K562 (cell line): ENCODE data around the gene FBLN2. TPM values are rescaled to one million over a fixed set of nuclear protein-coding genes. Genes with fewer than 3 reads are reported as not detected.

Source experiments
- ATAC-seq: fragments of 200-7000 bp; cut with Tn5 transposase; 3 replicates; pipeline ENCODE4 v1.9.1; 2020; ENCODE audit warnings: moderate library complexity
- BruUV-seq: library from RNA; stranded (reverse); fragments of 400-500 nt; replicated peaks from 2 replicates; lab custom pipeline; 2021; lab: Mats Ljungman, UMichigan
- CTCF ChIA-PET: fragments of 300-600 bp; formaldehyde crosslinking; extraction: SDS; loops from one replicate; lab custom pipeline; 2021; ENCODE audit warnings: low intra/inter-chr PET ratio; lab: Yijun Ruan, JAX
- POLR2A ChIA-PET: fragments of 300-600, 350-650 bp; sonication (Branson Sonifier 250); formaldehyde crosslinking; extraction: SDS; loops from one replicate; lab custom pipeline; 2021; ENCODE audit warnings: antibody characterized with exemption, inconsistent platforms; lab: Yijun Ruan, JAX
- DNase-seq, 4 experiments: peaks; one replicate each; pipeline versions ENCODE4 v3.0.0 to v3.0.0-alpha.2; 2011 to 2018; ENCODE audit warnings: low spot score in 3 of 4, mixed read lengths in 3 of 4; ENCODE audit errors: extremely low read depth in 1 of 4
- FAIRE-seq: peaks from 2 replicates; lab custom pipeline; 2011; peaks lifted over from hg19 to GRCh38; lab: Jason Lieb, UNC
- H2AFZ ChIP-seq: 2 replicates; pipeline ENCODE4 v1.6.0; 2011; ENCODE audit warnings: low read depth, low read length, control low read depth, inconsistent platforms
- H3K27ac ChIP-seq: fragments of 200-600 bp; 3 replicates; pipeline ENCODE4 v1.8.0; 2011; ENCODE audit warnings: low read depth, mild to moderate bottlenecking, control low read depth, inconsistent platforms, low read length, moderate library complexity, mixed read lengths; ENCODE audit errors: extremely low read depth
- H3K27me3 ChIP-seq, 2 experiments: fragments of 300-600 bp in 1 of 2; 2 replicates in 1 of 2; 3 replicates in 1 of 2; pipeline versions ENCODE4 v1.6.0 to v1.8.0; 2011; ENCODE audit warnings: inconsistent platforms in 2 of 2, low read length in 2 of 2, mild to moderate bottlenecking in 1 of 2, mixed read lengths in 1 of 2, moderate library complexity in 1 of 2; ENCODE audit not compliant: control insufficient read depth in 2 of 2, insufficient read depth in 2 of 2
- H3K36me3 ChIP-seq: fragments of 300-600 bp; 3 replicates; pipeline ENCODE4 v1.8.0; 2011; ENCODE audit warnings: mild to moderate bottlenecking, low read length, inconsistent platforms; ENCODE audit not compliant: control insufficient read depth, insufficient read depth
- H3K4me1 ChIP-seq, 2 experiments: fragments of 200-600 bp in 1 of 2; replicated peaks in 1 of 2; 2 replicates in 1 of 2; 3 replicates in 1 of 2; pipeline versions ENCODE4 v1.5.1 to v1.8.0; 2011; ENCODE audit warnings: inconsistent platforms in 2 of 2, low read length in 2 of 2, mild to moderate bottlenecking in 1 of 2, mixed read lengths in 1 of 2, moderate library complexity in 1 of 2; ENCODE audit not compliant: control insufficient read depth in 2 of 2, insufficient read depth in 2 of 2
- H3K4me2 ChIP-seq: 2 replicates; pipeline ENCODE4 v1.6.1; 2011; ENCODE audit warnings: low read length, control low read depth, inconsistent platforms, mixed read lengths; ENCODE audit not compliant: insufficient read depth
- H3K4me3 ChIP-seq: fragments of 200-600 bp; sonication (generic), shearing (Covaris generic); 2 replicates; pipeline ENCODE4 v1.5.1; 2016; ENCODE audit warnings: control low read depth, inconsistent platforms
- H3K79me2 ChIP-seq: fragments of 200-600 bp; 3 replicates; pipeline ENCODE4 v1.8.0; 2011; ENCODE audit warnings: low read length, inconsistent platforms; ENCODE audit not compliant: control insufficient read depth, insufficient read depth
- H3K9ac ChIP-seq, 2 experiments: 2 replicates each; pipeline versions ENCODE4 v1.6.0 to v1.6.1; 2011; ENCODE audit warnings: low read depth in 2 of 2, low read length in 2 of 2, control low read depth in 1 of 2, inconsistent platforms in 1 of 2, mild to moderate bottlenecking in 1 of 2, mixed read lengths in 1 of 2; ENCODE audit not compliant: insufficient read depth in 1 of 2
- H3K9me1 ChIP-seq: one replicate; pipeline ENCODE4 v1.6.0; 2011; ENCODE audit warnings: inconsistent platforms, mild to moderate bottlenecking, low read length, moderate library complexity; ENCODE audit not compliant: control insufficient read depth, insufficient read depth
- H3K9me3 ChIP-seq: replicated peaks from 2 replicates; pipeline ENCODE4 v1.5.1; 2011; ENCODE audit warnings: low read depth, low read length, inconsistent platforms; ENCODE audit not compliant: control insufficient read depth, insufficient read depth
- H4K20me1 ChIP-seq: replicated peaks from 2 replicates; pipeline ENCODE4 v1.6.1; 2011; ENCODE audit warnings: low read length, inconsistent platforms, mixed read lengths; ENCODE audit not compliant: control insufficient read depth, insufficient read depth
- CBFB ChIP-seq: sonication (generic); formaldehyde crosslinking; IDR thresholded peaks from 2 replicates; pipeline ENCODE4 v1.4.0; 2020; ENCODE audit warnings: mild to moderate bottlenecking, missing genetic modification reagents
- ETV5 ChIP-seq: sonication (generic); formaldehyde crosslinking; IDR thresholded peaks from 2 replicates; pipeline ENCODE4 v1.4.0; 2020; ENCODE audit warnings: low read depth, mild to moderate bottlenecking, missing genetic modification reagents
- HDAC8 ChIP-seq: fragments of 450-650 bp; IDR thresholded peaks from 2 replicates; pipeline ENCODE4 v1.6.1; 2016; ENCODE audit warnings: mild to moderate bottlenecking, missing genetic modification characterization, moderate library complexity, missing compliant biosample characterization
- JUND ChIP-seq, 2 experiments: IDR thresholded peaks; 2 replicates in 1 of 2; 3 replicates in 1 of 2; pipeline ENCODE4 v1.6.1; 2011; ENCODE audit warnings: borderline replicate concordance in 2 of 2, low read depth in 2 of 2, low read length in 2 of 2, improper control_type of control experiment in 1 of 2, missing biosample characterization in 1 of 2, missing genetic modification characterization in 1 of 2, missing genetic modification reagents in 1 of 2
- SIRT6 ChIP-seq: IDR thresholded peaks from one replicate; pipeline ENCODE4 v1.6.1; 2012; ENCODE audit warnings: low read depth, mild to moderate bottlenecking, control low read depth, inconsistent platforms, low read length, moderate library complexity
- STAG1 ChIP-seq: sonication (generic); formaldehyde crosslinking; IDR thresholded peaks from 2 replicates; pipeline ENCODE4 v1.5.0; 2020; ENCODE audit warnings: missing genetic modification reagents, borderline replicate concordance
- YY1 ChIP-seq, 3 experiments: IDR thresholded peaks; 2 replicates each; pipeline ENCODE4 v1.6.1; 2011; ENCODE audit warnings: low read length in 2 of 3, mild to moderate bottlenecking in 2 of 3, moderate library complexity in 2 of 3, borderline replicate concordance in 1 of 3, control low read depth in 1 of 3, low read depth in 1 of 3; ENCODE audit not compliant: insufficient read depth in 3 of 3, insufficient replicate concordance in 2 of 3, control insufficient read depth in 1 of 3, insufficient read length in 1 of 3; ENCODE audit errors: extremely low read depth in 1 of 3
- ZBTB7A ChIP-seq: IDR thresholded peaks from 2 replicates; pipeline ENCODE4 v1.6.1; 2011; ENCODE audit warnings: low read depth, mild to moderate bottlenecking, low read length, moderate library complexity, borderline replicate concordance; ENCODE audit not compliant: control insufficient read depth
- WGBS: fragments of 100-300 bp; shearing (Covaris generic); methylation state at CpG from one replicate; pipeline ENCODE4 v1.1.6; 2016; ENCODE audit warnings: low coverage, mixed read lengths; ENCODE audit not compliant: insufficient coverage; ENCODE audit errors: missing lambda C conversion rate; 5-methylcytosine and 5-hydroxymethylcytosine counted together
- in situ Hi-C: fragments of 300-500 bp; cut with MboI; formaldehyde crosslinking; loops from 4 replicates; pipeline ENCODE4 v1.15.0; 2018; ENCODE audit warnings: inconsistent platforms, mixed read lengths
- intact Hi-C: fragments of 100-400 bp; cut with micrococcal nuclease; formaldehyde crosslinking; loops from 2 replicates; pipeline ENCODE4 v1.14.2; 2022
- polyA plus RNA-seq, 8 experiments: library from polyadenylated mRNA; depleted of rRNA in 4 of 8; stranded (reverse) in 5 of 8; unstranded in 3 of 8; fragments of >200 nt; fragmentation: Nextera tagmentation in 2 of 8; fragmentation: Illumina TruSeq in 1 of 8; extraction: Ambion mirVana in 2 of 8; extraction: Trizol in 1 of 8; gene quantifications; 2 replicates each; pipeline versions ENCODE4 v1.2.1 to v1.2.3, GENCODE V29; 2011 to 2014; ENCODE audit warnings: inconsistent platforms in 1 of 8, missing spikeins in 1 of 8
- total RNA-seq, 7 experiments: library from RNA; depleted of rRNA in 6 of 7; stranded (reverse); fragments of >200 nt in 6 of 7; fragmentation: Illumina TruSeq in 2 of 7; extraction: Trizol in 2 of 7; gene quantifications; 2 replicates each; pipeline versions ENCODE4 v1.2.1 to v1.2.3, GENCODE V29; 2011 to 2021; ENCODE audit warnings: low replicate concordance in 1 of 7
- TF ChIP-seq, protein P1 (sequence below): conservative IDR thresholded peaks from 2 replicates; pipeline ENCODE4 v1.6.1; 2011; ENCODE audit warnings: low read depth, mild to moderate bottlenecking, low read length; ENCODE audit not compliant: control insufficient read depth
- TF ChIP-seq, protein P2 (sequence below): sonication (generic); formaldehyde crosslinking; IDR thresholded peaks from 2 replicates; pipeline ENCODE4 v1.9.0; 2022; ENCODE audit warnings: mild to moderate bottlenecking, missing genetic modification reagents

FBLN2 gene
- total and polyA plus RNA-seq, 9 of the 15 experiments (the other 6 are each of a cell fraction or from before 2014, with no cell fraction given), result 0.03 to 0.10 (median 0.04) TPM; not detected in 6

- in situ Hi-C loops, result loop anchor here (25.0 kb wide), 1 partner anchor 1254 kb away; no protein-coding TSS in a partner anchor
- Histone ChIP-seq H2AFZ (no peak overlapping the region; the same call in 1 of the 2 replicates), H3K4me2 (no peak overlapping the region), H3K36me3 (no peaks in the 10 kb centered on the region), H3K27me3 (peaks cover 2 to 56% of the 10 kb centered on the region in 2 experiments; a peak in 4 of 5 replicates), H4K20me1 (peaks cover 12% of the 10 kb centered on the region), H3K27ac (no peak overlapping the region), H3K79me2 (no peaks in the 10 kb centered on the region), H3K9ac (0 out of 4 replicates have a peak overlapping the region, but pooled peaks of 1 of the 2 experiments have one; percentile 23), H3K9me3 (no peaks in the 10 kb centered on the region), H3K9me1 (no peaks in the 10 kb centered on the region), H3K4me3 (no peak overlapping the region), H3K4me1 (peaks cover 0 to 25% of the 10 kb centered on the region in 2 experiments; a peak in 3 of 5 replicates)
- FAIRE-seq (peak; percentile 85), ATAC-seq (peak; percentile 89), DNase-seq (peak; percentile 79 to 89 (median 88))
- intact Hi-C loops, result loop anchor here (1.0 to 10.0 kb wide), 3 partner anchors 227 to 467 kb away; partner anchors contain the start of genes CHCHD4 and TMEM43
- no TSS peak for BruUV-seq
- ChIA-PET POLR2A (interaction anchor here (1.0 to 1.3 kb wide), 3 partner anchors 12 to 206 kb away, joined by 3 to 5 read pairs (median 5); no protein-coding TSS in a partner anchor), CTCF (interaction anchor here (0.6 to 1.6 kb wide), 2 partner anchors 227 to 233 kb away, joined by 3 to 14 read pairs; no protein-coding TSS in a partner anchor)
- 5% methylated on average over 25 of the region's 25 CpGs for WGBS
- TF ChIP-seq CBFB (CRISPR knock-in tag) (0 out of 2 replicates have a peak, but pooled peaks have one; percentile 86), JUND (IDR thresholded peaks at IDR 0.05; ENCODE audit: borderline replicate concordance, low read depth, low read length) (peak; percentile 43; the same call in 1 of the 2 replicates), JUND (tag; IDR thresholded peaks at IDR 0.05; ENCODE audit: borderline replicate concordance, low read depth, low read length) (no peak), YY1 (IDR thresholded peaks at IDR 0.05; ENCODE audit: borderline replicate concordance in 1 of 3, control insufficient read depth in 1 of 3, extremely low read depth in 1 of 3, insufficient read depth in 3 of 3, insufficient read length in 1 of 3, insufficient replicate concordance in 2 of 3, low read depth in 1 of 3, low read length in 2 of 3) (peak in 2 of 3 experiments; percentile 3 to 12), ZBTB7A (0 out of 2 replicates have a peak, but pooled peaks have one; percentile 21), STAG1 (CRISPR knock-in tag) (peak; percentile 91; the same call in 1 of the 2 replicates), HDAC8 (0 out of 2 replicates have a peak, but pooled peaks have one; percentile 33), SIRT6 (no peak), ETV5 (CRISPR knock-in tag) (peak; percentile 63; the same call in 1 of the 2 replicates)
- TF ChIP-seq, protein P1, sequence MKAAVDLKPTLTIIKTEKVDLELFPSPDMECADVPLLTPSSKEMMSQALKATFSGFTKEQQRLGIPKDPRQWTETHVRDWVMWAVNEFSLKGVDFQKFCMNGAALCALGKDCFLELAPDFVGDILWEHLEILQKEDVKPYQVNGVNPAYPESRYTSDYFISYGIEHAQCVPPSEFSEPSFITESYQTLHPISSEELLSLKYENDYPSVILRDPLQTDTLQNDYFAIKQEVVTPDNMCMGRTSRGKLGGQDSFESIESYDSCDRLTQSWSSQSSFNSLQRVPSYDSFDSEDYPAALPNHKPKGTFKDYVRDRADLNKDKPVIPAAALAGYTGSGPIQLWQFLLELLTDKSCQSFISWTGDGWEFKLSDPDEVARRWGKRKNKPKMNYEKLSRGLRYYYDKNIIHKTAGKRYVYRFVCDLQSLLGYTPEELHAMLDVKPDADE, result no peak
- TF ChIP-seq, protein P2, sequence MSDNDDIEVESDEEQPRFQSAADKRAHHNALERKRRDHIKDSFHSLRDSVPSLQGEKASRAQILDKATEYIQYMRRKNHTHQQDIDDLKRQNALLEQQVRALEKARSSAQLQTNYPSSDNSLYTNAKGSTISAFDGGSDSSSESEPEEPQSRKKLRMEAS (CRISPR knock-in tag), result 0 out of 2 replicates have a peak, but pooled peaks have one; percentile 47
Measured at GRCh38 chr3:13657660-13658435, 108.9 kb downstream of the FBLN2 start.
